GM23338 (cell line): ENCODE measurements around the gene OTOP2. TPM values are rescaled to one million over a fixed set of nuclear protein-coding genes. Genes with fewer than 3 reads are reported as not detected.

ENCODE experiments used
- ATAC-seq: fragments of 200-7000 bp; cut with Tn5 transposase; 3 replicates; pipeline ENCODE4 v1.9.1; 2020
- DNase-seq: peaks from one replicate; pipeline ENCODE4 v3.0.0-alpha.2; 2015; ENCODE audit warnings: low spot score
- H2AFZ ChIP-seq: fragments of 200-600 bp; sonication (generic); 2 replicates; pipeline ENCODE4 v1.8.0; 2016; ENCODE audit warnings: antibody characterized with exemption, mild to moderate bottlenecking, moderate library complexity
- H3F3A ChIP-seq: fragments of 200-600 bp; sonication (generic); replicated peaks from 2 replicates; pipeline ENCODE4 v1.8.0; 2017; ENCODE audit warnings: antibody characterized with exemption, mixed run types, low read depth
- H3K27ac ChIP-seq: fragments of 200-600 bp; sonication (generic); 2 replicates; pipeline ENCODE4 v1.6.1; 2016; ENCODE audit warnings: low read depth
- H3K27me3 ChIP-seq: fragments of 200-600 bp; sonication (generic); 2 replicates; pipeline ENCODE4 v1.8.0; 2016; ENCODE audit warnings: mild to moderate bottlenecking, mixed run types, moderate library complexity; ENCODE audit not compliant: insufficient read depth
- H3K36me3 ChIP-seq: fragments of 200-600 bp; sonication (generic); 2 replicates; pipeline ENCODE4 v1.8.0; 2016; ENCODE audit warnings: mild to moderate bottlenecking; ENCODE audit not compliant: insufficient read depth
- H3K4me1 ChIP-seq: fragments of 200-600 bp; sonication (generic); 2 replicates; pipeline ENCODE4 v1.8.0; 2016; ENCODE audit warnings: mild to moderate bottlenecking, moderate library complexity; ENCODE audit not compliant: insufficient read depth
- H3K4me2 ChIP-seq: fragments of 200-600 bp; sonication (generic); 2 replicates; pipeline ENCODE4 v1.7.1; 2017; ENCODE audit warnings: mixed run types
- H3K4me3 ChIP-seq: fragments of 200-600 bp; sonication (generic); 2 replicates; pipeline ENCODE4 v1.6.1; 2016; ENCODE audit warnings: mixed run types
- H3K79me2 ChIP-seq: fragments of 200-600 bp; sonication (generic); replicated peaks from 2 replicates; pipeline ENCODE4 v1.8.0; 2017; ENCODE audit warnings: mild to moderate bottlenecking; ENCODE audit not compliant: insufficient read depth
- H3K9me2 ChIP-seq: fragments of 200-600 bp; sonication (generic); 2 replicates; pipeline ENCODE4 v1.8.0; 2017; ENCODE audit not compliant: insufficient read depth
- H4K20me1 ChIP-seq: fragments of 200-600 bp; sonication (generic); replicated peaks from 2 replicates; pipeline ENCODE4 v1.8.0; 2017; ENCODE audit warnings: mild to moderate bottlenecking; ENCODE audit not compliant: insufficient read depth
- H3K27ac Mint-ChIP-seq: 2 replicates; pipeline ENCODE4 v1.8.0; 2020; ENCODE audit warnings: inconsistent platforms, mild to moderate bottlenecking, moderate library complexity, mixed read lengths
- H3K27me3 Mint-ChIP-seq: 3 replicates; pipeline ENCODE4 v1.8.0; 2022; ENCODE audit warnings: low read depth, mild to moderate bottlenecking, moderate library complexity, mixed read lengths, inconsistent platforms; ENCODE audit not compliant: insufficient read depth, poor library complexity
- H3K36me3 Mint-ChIP-seq: 3 replicates; pipeline ENCODE4 v1.8.0; 2021; ENCODE audit warnings: low read depth, mild to moderate bottlenecking, inconsistent platforms, moderate library complexity, mixed read lengths
- H3K4me1 Mint-ChIP-seq: 3 replicates; pipeline ENCODE4 v1.8.0; 2020; ENCODE audit warnings: mild to moderate bottlenecking, inconsistent platforms, mixed read lengths
- H3K4me3 Mint-ChIP-seq: 3 replicates; pipeline ENCODE4 v1.8.0; 2021; ENCODE audit warnings: moderate library complexity, mild to moderate bottlenecking, inconsistent platforms, mixed read lengths
- H3K9me3 Mint-ChIP-seq: 3 replicates; pipeline ENCODE4 v1.8.0; 2020; ENCODE audit warnings: moderate library complexity, mild to moderate bottlenecking, inconsistent platforms, mixed read lengths
- CREB1 ChIP-seq: fragments of 250-450 bp; sonication (Bioruptor Pico); IDR thresholded peaks from 2 replicates; pipeline ENCODE4 v1.5.0; 2020; ENCODE audit warnings: low read depth, mild to moderate bottlenecking, moderate library complexity
- CTCF ChIP-seq, 2 experiments: fragments of 200-600 bp in 1 of 2; sonication (generic) in 1 of 2; conservative IDR thresholded peaks; 2 replicates each; pipeline versions ENCODE4 v1.5.1 to v1.6.1; 2016 to 2017; ENCODE audit warnings: antibody characterized with exemption in 2 of 2, low read depth in 2 of 2, mild to moderate bottlenecking in 2 of 2, moderate library complexity in 1 of 2
- EZH2 ChIP-seq: fragments of 200-600 bp; sonication (generic); IDR thresholded peaks from one replicate; pipeline ENCODE4 v1.8.0; 2017; ENCODE audit warnings: antibody characterized with exemption, mild to moderate bottlenecking, low read depth; ENCODE audit not compliant: unreplicated experiment
- EZH2phosphoT487 ChIP-seq: fragments of 200-600 bp; sonication (generic); IDR thresholded peaks from one replicate; pipeline ENCODE4 v1.8.1; 2018; ENCODE audit warnings: antibody characterized with exemption; ENCODE audit not compliant: unreplicated experiment
- JUNB ChIP-seq: IDR thresholded peaks from one replicate; pipeline ENCODE4 v1.6.1; 2016; ENCODE audit warnings: antibody characterized with exemption; ENCODE audit not compliant: unreplicated experiment
- NANOG ChIP-seq: IDR thresholded peaks from 2 replicates; pipeline ENCODE4 v1.6.1; 2016; ENCODE audit warnings: antibody characterized with exemption, borderline replicate concordance
- REST ChIP-seq: IDR thresholded peaks from one replicate; pipeline ENCODE4 v1.6.1; 2018; ENCODE audit warnings: antibody characterized with exemption; ENCODE audit not compliant: unreplicated experiment
- STAT1 ChIP-seq: IDR thresholded peaks from one replicate; pipeline ENCODE4 v1.6.1; 2016; ENCODE audit warnings: antibody characterized with exemption; ENCODE audit not compliant: unreplicated experiment
- ZNF114 ChIP-seq: fragments of 250-450 bp; sonication (Bioruptor Pico); IDR thresholded peaks from 2 replicates; pipeline ENCODE4 v1.5.0; 2020; ENCODE audit warnings: mild to moderate bottlenecking, moderate library complexity
- ZNF331 ChIP-seq: fragments of 250-450 bp; sonication (Bioruptor Pico); IDR thresholded peaks from 2 replicates; pipeline ENCODE4 v1.5.0; 2020; ENCODE audit warnings: low read depth, mild to moderate bottlenecking, moderate library complexity
- polyA plus RNA-seq: library from polyadenylated mRNA; unstranded; fragments of >200 nt; fragmentation: Nextera tagmentation; extraction: Ambion mirVana; gene quantifications from 2 replicates; pipeline ENCODE4 v1.2.1, GENCODE V29; 2016
- total RNA-seq: library from RNA; depleted of rRNA; stranded (reverse); fragments of >200 nt; shearing (Covaris generic); gene quantifications from 2 replicates; pipeline ENCODE4 v1.2.3, GENCODE V29; 2014

Gene OTOP2
- total and polyA plus RNA-seq, 2 experiments from 2014 or later: not detected

- Histone ChIP-seq H3F3A (no peaks in the 10 kb centered on the region), H3K4me1 (peaks cover 6% of the 10 kb centered on the region; the same call in 1 of the 2 replicates), H3K36me3 (no peaks in the 10 kb centered on the region), H4K20me1 (no peaks in the 10 kb centered on the region), H3K27ac (no peak overlapping the region), H3K27me3 (no peaks in the 10 kb centered on the region), H3K4me2 (no peak overlapping the region), H3K9me2 (no peaks in the 10 kb centered on the region), H2AFZ (no peak overlapping the region), H3K4me3 (no peak overlapping the region), H3K79me2 (no peaks in the 10 kb centered on the region)
- DNase-seq: no peak
- no peak overlapping the region for H3K4me3 Mint-ChIP-seq
- peaks cover 11% of the 10 kb centered on the region for H3K4me1 Mint-ChIP-seq
- peaks cover 18% of the 10 kb centered on the region for H3K27me3 Mint-ChIP-seq
- H3K27ac Mint-ChIP-seq: no peak overlapping the region
- TF ChIP-seq STAT1 (no peak), ZNF114 (CRISPR knock-in tag) (no peak), REST (no peak), JUNB (no peak), CREB1 (no peak), EZH2phosphoT487 (no peak), EZH2 (no peak), ZNF331 (CRISPR knock-in tag) (no peak), NANOG (no peak)
- no peak for ATAC-seq
- H3K9me3 Mint-ChIP-seq: no peaks in the 10 kb centered on the region
- no peaks in the 10 kb centered on the region for H3K36me3 Mint-ChIP-seq
Observed at GRCh38 chr17:74877592-74878548, 46.2 kb upstream of the OTOP2 start.

GRCh38 chr17:74878658-74879057, 45.4 kb upstream of the OTOP2 start:
- H3K4me1 ChIP-seq: peaks cover 12% of the 10 kb centered on the region; the same call in 1 of the 2 replicates
- H3K4me2 ChIP-seq: no peak overlapping the region
- peaks cover 16% of the 10 kb centered on the region for H3K4me1 Mint-ChIP-seq
- H3K4me3 Mint-ChIP-seq: no peak overlapping the region
- H3K27ac Mint-ChIP-seq: no peak overlapping the region
- no peak for ATAC-seq
- H3F3A ChIP-seq: no peaks in the 10 kb centered on the region
- no peaks in the 10 kb centered on the region for H4K20me1 ChIP-seq
- TF ChIP-seq ZNF114 (CRISPR knock-in tag) (no peak), REST (no peak), ZNF331 (CRISPR knock-in tag) (no peak), STAT1 (no peak), EZH2phosphoT487 (no peak), CTCF (conservative IDR thresholded peaks at IDR 0.05; ENCODE audit: low read depth in 2 of 2) (no peak), CREB1 (no peak), JUNB (no peak), NANOG (no peak)
- H3K27me3 ChIP-seq: no peaks in the 10 kb centered on the region
- H3K9me3 Mint-ChIP-seq: no peaks in the 10 kb centered on the region
- no peaks in the 10 kb centered on the region for H3K36me3 Mint-ChIP-seq
- H3K27ac ChIP-seq: no peak overlapping the region
- H3K9me2 ChIP-seq: no peaks in the 10 kb centered on the region
- H3K36me3 ChIP-seq: no peaks in the 10 kb centered on the region
- H3K27me3 Mint-ChIP-seq: peaks cover 11% of the 10 kb centered on the region
- H2AFZ ChIP-seq: no peak overlapping the region
- H3K4me3 ChIP-seq: no peak overlapping the region
- H3K79me2 ChIP-seq: no peaks in the 10 kb centered on the region
- no peak for DNase-seq
